Smooth muscle cell (in vitro differentiated cells): Measurements from ENCODE around the gene CDC14A. TPM values are rescaled to one million over a fixed set of nuclear protein-coding genes. Genes with fewer than 3 reads are reported as not detected.

Experiments used
- DNase-seq: peaks from one replicate; lab custom pipeline; 2025; ENCODE audit not compliant: unreplicated experiment; lab: John Stamatoyannopoulos, UW
- H2AFZ ChIP-seq: fragments of 200-600 bp; sonication (generic); 2 replicates; pipeline ENCODE4 v1.6.0; 2016; ENCODE audit warnings: antibody characterized with exemption, low read depth, mild to moderate bottlenecking
- H3F3A ChIP-seq: fragments of 200-600 bp; sonication (generic); 2 replicates; pipeline ENCODE4 v1.6.0; 2017; ENCODE audit warnings: antibody characterized with exemption, low read depth
- H3K27ac ChIP-seq: fragments of 200-600 bp; sonication (generic); 2 replicates; pipeline ENCODE4 v1.5.1; 2016; ENCODE audit warnings: low read depth, mild to moderate bottlenecking
- H3K27me3 ChIP-seq: fragments of 200-600 bp; sonication (generic); 2 replicates; pipeline ENCODE4 v1.6.1; 2016; ENCODE audit warnings: low read depth, mild to moderate bottlenecking
- H3K36me3 ChIP-seq: fragments of 200-600 bp; sonication (generic); 2 replicates; pipeline ENCODE4 v1.5.1; 2016; ENCODE audit warnings: low read depth
- H3K4me1 ChIP-seq: fragments of 200-600 bp; sonication (generic); 2 replicates; pipeline ENCODE4 v1.5.1; 2016; ENCODE audit warnings: low read depth
- H3K4me2 ChIP-seq: fragments of 200-600 bp; sonication (generic); 2 replicates; pipeline ENCODE4 v1.6.0; 2016; ENCODE audit warnings: mild to moderate bottlenecking
- H3K4me3 ChIP-seq: fragments of 200-600 bp; sonication (generic); 2 replicates; pipeline ENCODE4 v1.5.1; 2016; ENCODE audit warnings: mild to moderate bottlenecking
- H3K79me2 ChIP-seq: fragments of 200-600 bp; sonication (generic); 2 replicates; pipeline ENCODE4 v1.6.0; 2016; ENCODE audit warnings: low read depth, mild to moderate bottlenecking
- H3K9ac ChIP-seq: fragments of 200-600 bp; sonication (generic); 2 replicates; pipeline ENCODE4 v1.6.0; 2016; ENCODE audit warnings: low read depth
- H3K9me3 ChIP-seq: fragments of 200-600 bp; sonication (generic); replicated peaks from 2 replicates; pipeline ENCODE4 v1.5.1; 2016; ENCODE audit warnings: low read depth
- H4K20me1 ChIP-seq: fragments of 200-600 bp; sonication (generic); 2 replicates; pipeline ENCODE4 v1.6.0; 2016; ENCODE audit warnings: low read depth
- WGBS: methylation state at CpG from one replicate; pipeline ENCODE4 v1.1.7; 2016; ENCODE audit warnings: low lambda C conversion rate; 5-methylcytosine and 5-hydroxymethylcytosine counted together
- polyA plus RNA-seq: library from polyadenylated mRNA; unstranded; fragments of >200 nt; fragmentation: Nextera tagmentation; extraction: Ambion mirVana; gene quantifications from 2 replicates; pipeline ENCODE4 v1.2.1, GENCODE V29; 2016
- total RNA-seq: library from RNA; depleted of rRNA; stranded (reverse); fragments of >200 nt; gene quantifications from 2 replicates; pipeline ENCODE4 v1.2.3, GENCODE V29; 2014
- TF ChIP-seq, protein P1 (sequence below): fragments of 200-600 bp; sonication (generic); IDR thresholded peaks from 2 replicates; pipeline ENCODE4 v1.5.1; 2017; ENCODE audit warnings: borderline replicate concordance, mild to moderate bottlenecking, antibody characterized with exemption; ENCODE audit not compliant: insufficient read depth, poor library complexity, severe bottlenecking

The CDC14A gene
- total and polyA plus RNA-seq, 2 experiments from 2014 or later, result 2.8 to 15.9 TPM

DNA sequence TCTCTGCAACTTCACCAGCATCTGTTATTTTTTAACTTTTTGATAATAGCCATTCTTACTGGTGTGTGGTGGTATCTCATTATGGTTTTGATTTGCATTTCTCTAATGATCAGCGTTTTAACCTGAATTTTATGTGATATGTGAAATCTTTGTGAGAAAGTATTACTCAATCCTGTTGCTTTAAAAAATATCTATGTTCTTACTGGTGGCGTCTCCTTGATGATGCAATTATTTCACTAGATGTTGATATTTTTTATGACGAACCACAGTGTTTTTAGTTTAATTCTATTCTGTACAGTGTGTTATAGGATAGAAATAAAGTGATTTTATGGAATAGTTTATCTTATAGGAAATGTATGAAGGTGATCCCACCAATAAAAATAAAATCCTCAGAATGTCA lies 130.9 kb downstream of the CDC14A start:
- no peak for DNase-seq
- no peak overlapping the region for H3K4me3 ChIP-seq
- TF ChIP-seq, protein P1, sequence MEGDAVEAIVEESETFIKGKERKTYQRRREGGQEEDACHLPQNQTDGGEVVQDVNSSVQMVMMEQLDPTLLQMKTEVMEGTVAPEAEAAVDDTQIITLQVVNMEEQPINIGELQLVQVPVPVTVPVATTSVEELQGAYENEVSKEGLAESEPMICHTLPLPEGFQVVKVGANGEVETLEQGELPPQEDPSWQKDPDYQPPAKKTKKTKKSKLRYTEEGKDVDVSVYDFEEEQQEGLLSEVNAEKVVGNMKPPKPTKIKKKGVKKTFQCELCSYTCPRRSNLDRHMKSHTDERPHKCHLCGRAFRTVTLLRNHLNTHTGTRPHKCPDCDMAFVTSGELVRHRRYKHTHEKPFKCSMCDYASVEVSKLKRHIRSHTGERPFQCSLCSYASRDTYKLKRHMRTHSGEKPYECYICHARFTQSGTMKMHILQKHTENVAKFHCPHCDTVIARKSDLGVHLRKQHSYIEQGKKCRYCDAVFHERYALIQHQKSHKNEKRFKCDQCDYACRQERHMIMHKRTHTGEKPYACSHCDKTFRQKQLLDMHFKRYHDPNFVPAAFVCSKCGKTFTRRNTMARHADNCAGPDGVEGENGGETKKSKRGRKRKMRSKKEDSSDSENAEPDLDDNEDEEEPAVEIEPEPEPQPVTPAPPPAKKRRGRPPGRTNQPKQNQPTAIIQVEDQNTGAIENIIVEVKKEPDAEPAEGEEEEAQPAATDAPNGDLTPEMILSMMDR, result no peak
- H3K4me1 ChIP-seq, result no peaks in the 10 kb centered on the region
- 87% methylated on average over 3 of the region's 3 CpGs for WGBS
- H3K79me2 ChIP-seq, result no peaks in the 10 kb centered on the region
- no peak overlapping the region for H3K9ac ChIP-seq
- H3K27me3 ChIP-seq, result no peaks in the 10 kb centered on the region
- no peaks in the 10 kb centered on the region for H4K20me1 ChIP-seq
- no peak overlapping the region for H3K27ac ChIP-seq
- H3K36me3 ChIP-seq, result no peaks in the 10 kb centered on the region
- no peak overlapping the region for H2AFZ ChIP-seq
- no peak overlapping the region for H3K4me2 ChIP-seq
- no peaks in the 10 kb centered on the region for H3F3A ChIP-seq
- no peaks in the 10 kb centered on the region for H3K9me3 ChIP-seq

DNA sequence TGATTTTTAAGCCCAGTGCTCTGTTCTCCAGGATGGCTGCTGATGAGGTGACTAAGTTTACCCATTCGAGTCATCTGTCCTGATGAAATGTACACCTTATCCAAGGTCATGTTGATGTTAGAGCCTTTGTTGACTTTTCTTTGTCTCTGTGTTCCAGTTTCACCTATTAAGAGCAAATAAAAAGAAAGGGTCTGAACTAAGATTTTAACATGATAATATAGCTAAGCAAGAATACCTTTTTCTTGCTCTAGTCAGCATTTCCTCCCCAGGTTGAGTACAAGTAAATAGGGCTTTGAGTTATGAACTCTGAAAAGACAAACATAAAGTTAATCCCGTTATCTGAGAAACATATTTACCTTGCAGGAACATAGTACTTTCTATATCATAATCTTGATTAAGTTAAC lies 133.6 kb downstream of the CDC14A start:
- no peak for DNase-seq
- WGBS, result 94% methylated on average over 2 of the region's 2 CpGs
- no peaks in the 10 kb centered on the region for H3K79me2 ChIP-seq

DNA sequence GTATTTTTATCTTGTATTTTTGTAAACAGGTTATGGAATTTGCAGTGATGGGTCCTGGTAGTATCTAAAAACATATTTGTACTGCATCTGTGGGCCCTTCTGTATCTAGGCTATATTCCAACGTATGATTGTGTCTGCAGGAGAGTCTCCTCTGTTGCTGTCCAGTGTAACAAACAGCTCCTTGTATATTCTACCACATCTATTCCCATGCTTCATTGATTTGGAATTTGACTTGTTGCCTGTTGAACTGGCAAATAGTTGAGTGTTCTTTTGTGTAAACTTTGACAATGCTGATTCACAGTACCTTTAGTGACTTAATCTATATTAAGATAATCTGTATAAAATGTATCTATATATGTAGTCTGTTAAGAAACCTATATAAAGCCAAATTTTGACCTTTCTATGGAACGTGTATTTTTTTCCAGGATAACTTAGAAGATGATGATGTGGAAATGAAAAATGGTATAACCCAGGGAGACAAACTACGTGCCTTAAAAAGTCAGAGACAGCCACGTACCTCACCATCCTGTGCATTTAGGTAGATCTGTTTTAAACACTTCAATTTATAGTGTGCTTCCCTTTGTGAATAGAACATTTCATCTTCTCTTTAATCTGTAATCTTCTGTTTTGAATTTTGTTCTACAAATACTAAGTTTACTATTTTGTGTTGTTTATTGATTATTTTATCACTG lies 142.2 kb downstream of the CDC14A start:
- Histone ChIP-seq H3K9me3 (no peaks in the 10 kb centered on the region), H3K4me1 (no peaks in the 10 kb centered on the region), H3K4me2 (no peak overlapping the region), H3K36me3 (peaks cover 2% of the 10 kb centered on the region), H3K27ac (no peak overlapping the region), H3K27me3 (no peaks in the 10 kb centered on the region), H4K20me1 (no peaks in the 10 kb centered on the region), H2AFZ (no peak overlapping the region), H3F3A (no peaks in the 10 kb centered on the region), H3K9ac (no peak overlapping the region), H3K4me3 (no peak overlapping the region), H3K79me2 (no peaks in the 10 kb centered on the region)
- no peak for DNase-seq
- WGBS, result 97% methylated on average over 4 of the region's 4 CpGs
- TF ChIP-seq, protein P1, result no peak

More for the DNA sequence above, 133.6 kb downstream of the CDC14A start:
- Histone ChIP-seq H3K4me2 (no peak overlapping the region), H3F3A (no peaks in the 10 kb centered on the region), H3K27me3 (no peaks in the 10 kb centered on the region), H3K9ac (no peak overlapping the region), H3K9me3 (no peaks in the 10 kb centered on the region), H3K4me1 (no peaks in the 10 kb centered on the region), H3K36me3 (no peaks in the 10 kb centered on the region), H4K20me1 (no peaks in the 10 kb centered on the region), H3K27ac (no peak overlapping the region), H3K4me3 (no peak overlapping the region), H2AFZ (no peak overlapping the region)
- TF ChIP-seq, protein P1, result no peak

DNA sequence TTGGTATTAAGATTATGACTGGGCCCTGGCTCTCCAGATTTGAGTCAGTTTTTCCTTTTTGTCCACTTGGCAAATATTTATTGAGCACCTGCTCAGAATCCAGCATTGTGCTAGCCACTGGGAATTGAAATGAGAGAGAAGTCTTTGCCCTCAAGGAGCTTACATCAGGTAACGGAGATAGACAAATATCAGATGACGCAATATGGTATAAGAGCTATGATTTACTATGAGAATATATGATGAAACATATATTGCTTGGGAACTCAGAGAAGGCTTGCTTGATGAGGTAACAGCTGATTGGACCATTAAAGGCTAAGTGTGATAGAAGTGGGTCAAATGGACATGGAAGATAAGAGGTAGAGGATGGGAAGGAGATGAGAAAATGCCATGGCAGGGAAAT lies 144.6 kb downstream of the CDC14A start:
- no peak for DNase-seq
- Histone ChIP-seq H3K4me2 (no peak overlapping the region), H3K36me3 (peaks cover 2% of the 10 kb centered on the region), H3K4me3 (no peak overlapping the region), H3K9ac (no peak overlapping the region), H4K20me1 (no peaks in the 10 kb centered on the region), H3K4me1 (no peaks in the 10 kb centered on the region), H3K27ac (no peak overlapping the region), H2AFZ (no peak overlapping the region), H3F3A (no peaks in the 10 kb centered on the region), H3K27me3 (no peaks in the 10 kb centered on the region), H3K79me2 (no peaks in the 10 kb centered on the region), H3K9me3 (no peaks in the 10 kb centered on the region)
- 96% methylated on average over 2 of the region's 2 CpGs for WGBS
- TF ChIP-seq, protein P1, result no peak
